Hepatocyte (in vitro differentiated cells): ENCODE data around the gene SLC7A7.

Experiments
- EZH2 ChIP-seq: fragments of 200-600 bp; sonication (generic); IDR thresholded peaks from 2 replicates; pipeline ENCODE4 v1.6.1; 2016; ENCODE audit warnings: antibody characterized with exemption, mild to moderate bottlenecking, borderline replicate concordance
- EZH2phosphoT487 ChIP-seq: fragments of 200-600 bp; sonication (generic); IDR thresholded peaks from one replicate; pipeline ENCODE4 v1.6.1; 2018; ENCODE audit warnings: antibody characterized with exemption, mild to moderate bottlenecking, low read depth, moderate library complexity; ENCODE audit not compliant: unreplicated experiment, severe bottlenecking

- no peak for TF ChIP-seq EZH2phosphoT487
- no peak for TF ChIP-seq EZH2
These were observed 35.9 kb upstream of the SLC7A7 start for GRCh38 chr14:22850944-22851764.
